Hippocampal formation (tissue), 2 donors: ENCODE data around the gene DIDO1.

Experiments used
- DNase-seq, 2 donors: peaks; one replicate each; lab custom pipeline; 2025; lab: John Stamatoyannopoulos, UW

The DIDO1 gene

DNA sequence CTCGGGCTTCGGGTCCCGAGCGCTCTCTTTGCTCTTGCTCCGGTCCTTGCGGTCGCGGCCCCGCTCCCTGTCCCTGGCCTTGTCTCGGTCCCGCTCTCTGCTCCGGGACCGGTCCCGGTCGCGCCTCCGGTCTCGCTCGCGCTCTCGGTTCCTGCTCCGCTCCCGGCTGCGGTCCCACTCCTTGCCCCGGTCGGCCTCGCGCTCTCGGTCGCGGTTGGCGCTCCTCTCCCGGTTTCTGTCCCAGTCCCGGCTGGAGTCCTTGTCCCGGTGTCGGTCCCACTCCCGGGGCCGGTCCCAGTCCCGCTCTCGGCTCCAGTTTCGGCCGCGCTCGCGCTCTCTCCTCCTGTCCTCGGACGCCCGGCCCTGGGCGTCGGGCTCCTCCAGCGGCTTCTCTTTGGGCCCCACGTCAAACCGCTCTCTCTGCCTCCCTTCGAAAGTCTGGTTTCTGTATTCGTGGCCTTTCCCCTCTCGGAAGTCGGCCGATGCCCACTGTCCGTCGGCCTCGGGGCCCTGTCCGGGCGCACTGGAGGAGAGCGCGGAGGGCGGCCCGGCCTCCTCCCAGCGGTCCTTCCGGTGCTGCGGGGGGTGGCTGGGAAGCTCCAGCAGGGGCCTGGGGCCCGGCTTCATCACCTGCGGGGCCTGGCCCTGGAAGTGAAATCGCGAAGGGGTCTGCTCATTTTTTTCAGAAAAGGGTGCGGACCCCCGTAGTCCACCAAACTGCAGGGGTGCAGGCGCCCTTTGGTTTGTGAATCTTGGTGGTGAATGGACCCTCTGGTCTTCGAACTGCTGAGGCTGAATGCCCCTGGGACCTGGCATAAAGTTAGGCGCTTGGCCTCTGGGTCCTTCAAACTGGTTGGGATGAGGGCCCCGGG lies 46.8 kb downstream of the DIDO1 start:
- no peak for DNase-seq

DNA sequence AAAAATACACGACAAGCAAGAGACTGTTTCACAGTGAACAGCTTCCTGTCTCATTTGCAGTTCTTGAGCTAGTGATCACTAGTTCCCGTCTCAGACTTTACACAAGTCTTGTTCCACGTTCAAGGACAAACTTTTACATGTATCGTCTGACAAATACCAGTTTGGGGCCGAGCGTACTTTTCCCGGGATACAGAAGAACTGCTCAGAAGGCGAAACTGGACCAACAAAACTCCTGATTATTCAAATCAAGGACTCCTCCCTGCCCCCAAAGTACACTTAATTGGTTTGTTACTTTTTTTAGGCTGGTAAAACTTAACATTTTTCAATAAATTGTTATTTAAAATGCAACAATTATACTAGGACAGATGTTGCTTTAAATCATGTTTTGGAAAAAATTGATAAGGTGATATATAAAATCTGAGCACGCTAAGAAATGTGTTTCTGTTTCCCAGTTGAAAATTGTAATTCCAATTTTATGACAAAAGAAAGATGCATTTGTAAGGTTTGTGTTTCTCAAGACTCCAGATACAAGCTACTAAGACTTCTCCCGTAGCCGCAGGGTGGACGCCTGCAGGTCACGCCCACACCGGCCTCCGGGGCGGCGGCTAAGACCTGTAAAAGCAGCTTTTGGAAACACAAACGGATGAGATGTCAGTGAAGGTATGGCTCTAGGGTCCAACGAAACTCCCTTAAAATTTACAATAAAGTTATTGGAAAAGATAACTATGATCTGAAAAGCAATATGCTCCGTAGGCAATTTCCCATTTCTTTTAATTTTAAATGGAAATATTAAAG lies 47.9 kb downstream of the DIDO1 start:
- no peak for DNase-seq

DNA sequence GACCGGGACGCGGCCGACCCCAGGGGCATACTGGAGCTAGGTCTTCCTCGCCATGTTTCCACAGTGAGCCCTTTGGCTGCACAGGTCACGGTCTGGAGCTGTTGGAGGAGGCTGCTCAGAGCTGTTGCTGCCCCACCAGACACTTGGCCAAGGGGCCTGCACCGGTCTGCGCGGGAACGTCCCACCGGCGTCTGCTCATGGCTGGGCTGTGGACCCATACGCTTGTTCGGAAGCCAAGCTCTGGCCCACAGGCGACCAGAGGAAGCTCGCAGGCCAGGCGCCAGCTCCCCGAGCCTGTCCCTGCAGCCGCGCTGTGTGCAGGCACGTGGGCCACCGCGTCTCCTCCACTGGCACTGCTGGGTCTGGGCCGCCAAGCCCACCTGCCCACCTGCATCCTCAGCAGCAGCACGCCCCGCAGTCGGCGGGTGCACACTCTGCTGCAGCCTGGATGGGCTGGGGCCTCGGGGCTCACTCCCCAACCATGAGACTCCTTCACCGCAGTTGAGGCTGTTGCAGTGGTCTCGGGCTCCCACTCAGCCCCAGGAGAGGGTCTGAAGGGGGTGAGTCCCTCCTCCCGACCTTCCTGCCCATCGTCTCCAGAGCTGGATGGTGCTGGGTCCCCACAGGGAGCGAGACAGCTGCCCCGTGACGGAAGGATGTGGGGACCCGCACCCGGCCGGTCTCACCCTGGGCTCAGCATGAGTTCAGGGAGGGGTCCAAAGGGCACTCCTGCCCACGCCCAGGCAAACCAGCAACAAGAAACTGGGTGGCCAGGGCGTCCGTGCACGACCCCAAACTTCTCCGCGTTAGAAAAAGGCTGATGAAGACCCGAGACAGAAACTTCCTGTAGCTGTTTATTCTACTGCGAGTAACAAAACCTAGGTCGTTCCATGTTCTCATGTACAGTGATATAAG lies 49.1 kb downstream of the DIDO1 start:
- no peak for DNase-seq

DNA sequence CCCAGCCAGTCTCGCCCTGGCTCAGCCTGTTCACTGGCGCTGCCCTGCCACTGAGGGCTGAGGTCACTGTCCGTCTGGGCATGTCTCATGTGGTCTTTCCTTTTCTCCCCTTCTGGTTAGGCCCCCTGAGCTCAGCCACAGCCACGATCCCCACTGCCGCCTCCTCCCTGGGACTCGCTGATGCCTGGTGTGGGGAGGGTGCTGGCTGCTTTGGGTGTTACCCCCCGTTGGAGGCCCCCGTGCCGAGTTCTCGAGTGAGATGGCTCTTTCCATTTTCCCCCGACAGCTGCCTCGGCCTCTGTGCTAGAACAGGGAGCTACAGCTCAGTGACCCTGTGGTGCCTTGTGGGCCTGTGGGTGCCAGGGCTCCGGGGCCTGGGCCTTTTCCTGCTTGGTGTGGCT lies 49.8 kb downstream of the DIDO1 start:
- no peak for DNase-seq

DNA sequence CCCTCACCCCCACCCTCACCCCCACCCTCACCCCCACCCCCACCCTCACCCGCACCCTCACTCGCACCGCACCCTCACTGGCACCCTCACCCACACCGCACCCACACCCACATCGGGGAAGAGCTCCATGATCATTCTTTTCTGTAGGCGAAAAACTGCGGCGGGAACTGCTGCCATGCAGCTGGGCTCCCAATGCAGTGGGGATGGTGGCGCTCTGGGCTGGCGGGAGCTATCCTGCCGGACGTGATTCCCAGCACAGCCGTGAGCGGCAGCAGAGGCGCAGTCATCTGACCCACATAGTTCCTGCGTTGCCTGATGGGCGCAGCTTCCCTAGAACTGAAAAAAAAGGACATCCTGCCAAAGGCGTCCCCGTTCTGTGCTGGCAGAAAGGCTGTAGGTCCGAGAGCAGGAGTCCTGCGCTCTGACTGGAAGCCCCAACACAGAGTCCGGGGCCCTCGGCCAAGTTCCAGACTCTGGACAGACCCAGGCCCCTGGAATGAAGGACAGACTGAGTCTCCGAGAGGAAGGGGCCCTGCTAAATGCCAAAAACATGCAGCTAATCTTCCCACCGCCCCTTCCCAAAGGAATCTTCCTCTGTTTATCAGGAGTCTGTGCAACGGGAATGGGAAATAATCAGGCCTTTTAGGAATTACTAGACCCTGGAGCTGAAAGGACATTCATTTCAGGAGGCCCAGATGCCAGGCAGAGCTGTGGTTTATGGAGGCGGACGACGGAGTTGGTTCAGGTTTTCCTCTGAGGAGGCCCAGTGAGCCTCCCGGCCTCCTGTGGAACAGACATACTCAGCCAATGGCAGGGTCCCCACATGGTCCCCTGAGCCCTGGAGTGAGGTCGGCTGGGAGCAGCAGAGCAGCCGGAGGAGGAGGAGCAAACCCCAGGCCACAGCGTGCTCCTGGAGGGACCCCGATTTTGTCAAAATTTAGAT lies 50.6 kb downstream of the DIDO1 start:
- peak; percentile 47 to 63 for DNase-seq

DNA sequence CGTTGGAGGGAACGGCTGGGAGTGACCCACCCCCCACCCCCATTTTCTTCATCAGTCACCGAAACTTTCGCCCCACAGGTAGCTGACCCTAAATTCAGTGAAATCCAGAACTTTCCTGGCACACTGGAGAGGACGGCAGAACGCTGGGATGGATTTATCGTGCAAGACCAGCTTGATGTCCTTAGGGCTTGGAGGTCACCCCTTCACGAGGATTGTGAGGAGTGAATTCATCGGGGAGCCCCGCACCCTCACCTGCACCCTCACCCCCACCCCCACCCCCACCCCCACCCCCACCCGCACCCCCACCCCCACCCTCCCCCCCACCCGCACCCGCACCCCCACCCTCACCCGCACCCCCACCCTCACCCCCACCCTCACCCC lies 51.4 kb downstream of the DIDO1 start:
- no peak for DNase-seq

DNA sequence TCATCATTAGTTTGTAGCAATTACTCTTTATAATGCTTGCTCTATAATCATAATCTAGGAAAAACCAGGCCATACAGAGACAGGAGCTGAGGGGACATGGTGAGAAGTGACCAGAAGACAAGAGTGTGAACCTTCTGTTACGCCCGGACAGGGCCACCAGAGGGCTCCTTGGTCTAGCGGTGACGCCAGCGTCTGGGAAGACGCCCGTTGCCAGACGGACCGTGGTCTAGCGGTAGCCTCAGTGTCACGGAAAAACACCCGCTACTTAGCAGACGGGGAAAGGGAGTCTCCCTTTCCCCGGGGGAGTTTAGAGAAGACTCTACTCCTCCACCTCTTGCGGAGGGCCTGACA lies 52.6 kb downstream of the DIDO1 start:
- DNase-seq: peak in 1 of 2 donors; percentile 54

DNA sequence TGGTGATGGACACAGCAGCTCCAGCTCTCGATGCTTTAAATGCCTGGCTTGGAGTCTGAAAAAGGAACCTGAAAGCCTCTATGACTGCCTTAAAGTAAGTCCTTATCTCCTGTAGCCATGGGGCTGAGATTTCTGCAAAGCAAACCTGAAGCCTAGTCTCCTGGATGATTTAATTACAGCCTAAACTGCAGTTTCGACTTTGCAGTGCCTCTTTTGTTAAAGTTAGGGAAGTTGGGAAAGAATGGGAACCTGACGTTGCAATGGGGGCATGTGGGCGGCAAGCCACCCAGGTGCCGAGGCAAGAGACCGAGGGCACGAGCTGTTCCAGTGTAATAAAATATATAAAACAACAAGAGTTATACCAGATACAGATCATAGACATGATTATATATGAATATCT lies 53.0 kb downstream of the DIDO1 start:
- DNase-seq: no peak

DNA sequence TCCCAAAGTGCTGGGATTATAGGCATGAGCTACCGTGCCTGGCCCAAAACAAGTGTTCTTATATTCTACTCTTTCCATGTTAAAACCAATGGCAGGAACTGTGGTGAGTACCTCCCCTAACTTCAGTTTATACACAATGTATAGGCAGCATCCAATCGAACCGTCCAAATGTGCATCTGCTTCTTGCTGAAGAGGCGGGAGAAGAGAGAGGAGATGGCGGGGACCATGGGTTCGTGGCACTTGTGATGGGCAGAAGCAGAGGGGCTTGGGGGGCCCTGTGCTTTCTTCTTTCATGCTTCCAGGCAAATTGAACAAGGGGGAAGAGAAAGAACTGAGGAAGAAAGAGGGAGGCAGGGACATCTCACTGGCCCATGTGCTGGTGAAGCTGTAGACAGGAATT lies 53.4 kb downstream of the DIDO1 start:
- DNase-seq: no peak

DNA sequence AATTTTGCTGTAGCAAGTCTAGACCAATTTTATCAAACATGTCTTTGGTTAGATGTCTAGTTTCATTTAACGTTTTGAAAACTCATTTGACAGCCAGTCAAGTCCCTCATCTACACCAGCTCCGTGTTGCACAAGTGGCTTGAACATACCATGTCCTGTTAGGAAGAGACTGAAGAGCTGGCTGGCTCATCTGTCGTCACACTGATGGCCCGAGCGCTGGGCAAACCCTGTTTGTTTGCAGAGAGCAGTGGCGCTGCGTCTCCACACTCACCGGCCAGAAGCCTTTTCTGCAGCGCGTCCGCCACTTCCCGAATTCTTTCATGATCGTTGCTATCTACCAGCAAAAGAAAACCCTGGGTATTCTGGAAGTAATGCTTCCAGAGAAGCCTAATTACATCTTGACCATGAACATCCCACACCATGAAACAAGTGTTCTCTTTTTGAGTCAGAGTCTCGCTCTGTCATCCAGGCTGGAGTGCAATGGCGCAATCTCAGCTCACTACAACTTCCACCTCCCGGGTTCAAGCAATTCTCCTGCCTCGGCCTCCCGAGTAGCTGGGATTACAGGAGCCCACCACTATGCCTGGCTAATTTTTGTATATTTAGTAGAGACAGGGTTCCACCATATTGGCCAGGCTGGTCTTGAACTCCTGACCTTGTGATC lies 54.0 kb downstream of the DIDO1 start:
- no peak for DNase-seq

DNA sequence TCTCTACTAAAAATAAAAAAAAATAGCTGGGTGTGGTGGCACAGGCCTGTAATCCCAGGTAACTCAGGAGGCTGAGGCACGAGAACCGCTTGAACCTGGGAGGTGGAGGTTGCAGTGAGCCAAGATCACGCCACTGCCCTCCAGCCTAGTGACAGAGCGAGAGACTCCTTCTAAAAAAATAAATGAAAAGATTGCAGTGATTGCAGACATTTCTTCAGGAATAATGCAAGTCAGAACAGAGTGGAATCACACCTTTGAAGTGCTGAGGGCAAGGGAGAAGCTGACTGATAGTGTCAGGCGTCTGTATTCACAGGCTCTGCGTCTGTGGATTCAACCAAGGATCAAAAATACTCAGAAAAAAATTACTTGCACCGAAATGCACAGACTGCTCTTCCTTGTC lies 62.1 kb downstream of the DIDO1 start:
- DNase-seq: no peak

DNA sequence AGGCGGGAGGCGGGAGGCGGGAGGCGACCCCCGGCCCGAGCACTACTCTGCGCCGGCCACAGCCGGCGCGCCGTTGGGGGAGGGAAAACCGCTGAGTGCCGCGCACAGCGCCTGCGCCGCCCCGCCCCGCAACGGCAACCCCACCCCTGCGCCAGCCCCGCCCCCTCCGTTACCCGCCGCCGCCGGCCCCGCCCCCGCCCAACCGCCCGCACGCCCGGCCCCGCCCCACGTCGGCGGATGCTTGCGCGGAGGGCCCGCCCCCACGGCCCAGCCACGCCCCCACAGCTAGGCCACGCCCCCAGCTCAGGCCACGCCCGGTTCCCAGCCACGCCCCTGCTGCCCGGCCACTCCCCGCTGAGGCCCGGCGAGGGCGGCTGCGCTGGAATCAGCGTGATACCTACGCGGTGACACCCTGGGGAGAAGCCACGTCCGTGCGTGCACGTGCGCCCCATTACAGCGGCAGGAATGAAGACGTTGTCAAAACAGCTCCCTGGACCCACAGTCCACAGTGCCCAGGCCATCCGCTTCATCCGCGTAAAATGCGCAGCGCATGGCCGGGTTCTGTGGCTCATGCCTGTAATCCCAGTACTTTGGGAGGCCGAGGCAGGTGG lies 64.5 kb downstream of the DIDO1 start, which contains the start of gene TCFL5:
TCFL5 (minus strand) TSS at position 97 of the 611 bp plus-strand sequence. CDS start 152 bp downstream, outside the sequence.
- DNase-seq: peak; percentile 68 to 93

DNA sequence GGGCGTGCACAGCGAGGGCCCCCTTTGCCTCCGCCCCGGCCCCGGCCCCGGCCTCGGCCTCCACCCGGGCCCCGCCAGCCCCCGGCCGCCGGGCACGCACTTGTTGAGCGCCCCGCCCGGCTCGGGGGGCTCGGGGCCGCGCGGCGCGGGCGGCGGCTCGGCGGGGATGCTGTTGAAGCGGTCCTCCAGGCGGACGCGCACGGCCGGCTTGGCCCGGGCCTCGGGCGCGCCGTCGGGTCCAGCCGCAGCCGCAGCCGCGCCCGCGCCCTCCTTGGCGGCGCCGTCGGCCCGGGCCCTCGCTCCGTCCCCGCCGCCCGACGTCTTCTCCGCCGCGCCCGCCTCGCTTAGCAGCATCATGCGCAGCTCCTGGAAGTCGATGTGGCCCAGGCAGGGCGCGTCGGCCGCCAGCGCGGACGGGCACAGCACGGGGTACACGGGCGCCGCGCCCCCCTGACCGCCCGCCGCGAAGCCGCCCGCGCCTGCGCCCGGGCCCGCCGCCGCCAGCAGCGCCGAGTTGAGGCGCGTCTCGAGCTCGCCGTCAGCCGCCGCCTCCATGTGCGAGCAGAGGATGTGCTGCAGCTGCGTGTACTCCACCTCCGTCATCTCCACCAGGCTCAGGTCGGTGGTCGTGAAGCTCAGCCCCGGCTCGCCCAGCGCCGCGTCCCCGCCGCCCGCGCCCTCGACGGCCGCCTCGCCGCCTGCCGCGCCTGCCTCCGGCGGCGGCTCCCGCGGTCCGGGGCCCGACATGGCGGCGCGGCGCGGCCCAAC lies 65.2 kb downstream of the DIDO1 start:
- no peak for DNase-seq

DNA sequence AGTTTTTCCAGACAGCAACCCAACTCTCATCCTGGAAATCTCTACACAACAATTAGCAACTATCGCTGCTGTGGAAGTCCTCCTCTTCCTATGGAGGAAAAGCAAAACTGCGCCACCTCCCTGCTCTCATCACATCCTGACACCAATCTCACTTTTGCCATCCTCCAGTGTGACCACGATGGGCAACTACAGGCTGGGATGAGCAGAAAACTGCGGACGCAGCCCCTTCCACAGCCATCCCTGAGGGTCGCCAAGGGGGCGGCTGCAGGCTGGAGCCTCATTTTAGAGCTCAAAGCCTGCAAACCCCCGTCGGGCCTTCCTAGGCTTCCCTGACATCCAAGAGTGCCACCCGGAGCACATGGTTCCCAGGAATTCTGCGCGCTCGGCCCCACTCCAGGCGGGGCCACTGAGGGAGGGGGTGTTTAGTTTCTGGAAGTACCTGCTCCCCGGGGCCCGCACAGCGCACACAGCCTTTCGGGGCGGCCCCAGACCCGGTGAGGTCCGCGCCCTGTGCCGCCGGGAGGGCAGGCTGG lies 65.8 kb downstream of the DIDO1 start:
- DNase-seq: peak; percentile 34 to 61

DNA sequence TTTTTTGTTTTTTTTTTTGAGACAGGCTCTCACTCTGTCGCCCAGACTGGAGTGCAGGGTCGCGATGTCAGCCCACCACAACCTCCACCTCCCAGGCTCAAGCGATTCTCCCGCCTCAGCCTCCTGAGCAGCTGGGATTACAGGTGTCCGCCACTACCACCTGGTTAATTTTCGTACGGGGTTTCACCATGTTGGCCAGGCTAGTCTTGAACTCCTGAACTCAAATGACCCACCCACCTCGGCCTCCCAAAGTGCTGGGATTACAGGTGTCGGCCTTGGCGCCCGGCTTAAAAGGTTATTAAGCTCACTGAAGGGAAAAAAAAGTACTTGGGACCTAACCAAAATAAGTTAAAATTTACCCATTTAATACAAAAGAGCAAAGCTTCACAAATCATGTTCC lies 66.6 kb downstream of the DIDO1 start:
- no peak for DNase-seq

DNA sequence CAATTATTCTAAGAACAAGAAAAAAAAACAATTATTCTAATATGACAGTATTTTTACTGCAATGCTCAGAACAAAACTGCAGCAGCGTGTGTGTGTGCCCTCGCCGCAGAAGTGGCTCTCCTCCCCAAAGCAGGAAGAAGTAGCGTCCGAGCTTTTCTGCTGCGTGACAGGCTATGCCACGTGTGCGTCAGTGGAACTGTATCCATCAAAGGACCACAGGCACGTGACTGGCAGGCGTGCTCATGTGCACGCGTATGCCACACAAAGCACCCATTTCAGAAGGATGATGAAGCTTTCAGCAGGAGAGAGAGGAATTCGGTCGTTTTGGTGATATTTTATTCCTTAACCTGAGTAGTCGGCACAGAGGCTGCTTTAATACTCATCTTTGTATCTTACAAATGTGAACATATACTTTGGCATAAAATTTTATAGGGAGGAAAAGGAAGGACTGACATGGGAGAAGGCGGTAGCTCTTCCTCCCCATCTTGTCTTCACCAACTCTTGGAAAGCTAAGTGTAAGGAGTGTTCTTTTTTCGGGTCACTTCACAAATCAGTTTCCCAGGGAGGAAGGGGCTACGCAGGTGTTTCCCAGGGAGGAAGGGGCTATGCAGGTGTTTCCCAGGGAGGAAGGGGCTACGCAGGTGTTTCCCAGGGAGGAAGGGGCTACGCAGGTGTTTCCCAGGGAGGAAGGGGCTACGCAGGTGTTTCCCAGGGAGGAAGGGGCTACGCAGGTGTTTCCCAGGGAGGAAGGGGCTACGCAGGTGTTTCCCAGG lies 68.1 kb downstream of the DIDO1 start:
- peak in 1 of 2 donors; percentile 37 for DNase-seq

DNA sequence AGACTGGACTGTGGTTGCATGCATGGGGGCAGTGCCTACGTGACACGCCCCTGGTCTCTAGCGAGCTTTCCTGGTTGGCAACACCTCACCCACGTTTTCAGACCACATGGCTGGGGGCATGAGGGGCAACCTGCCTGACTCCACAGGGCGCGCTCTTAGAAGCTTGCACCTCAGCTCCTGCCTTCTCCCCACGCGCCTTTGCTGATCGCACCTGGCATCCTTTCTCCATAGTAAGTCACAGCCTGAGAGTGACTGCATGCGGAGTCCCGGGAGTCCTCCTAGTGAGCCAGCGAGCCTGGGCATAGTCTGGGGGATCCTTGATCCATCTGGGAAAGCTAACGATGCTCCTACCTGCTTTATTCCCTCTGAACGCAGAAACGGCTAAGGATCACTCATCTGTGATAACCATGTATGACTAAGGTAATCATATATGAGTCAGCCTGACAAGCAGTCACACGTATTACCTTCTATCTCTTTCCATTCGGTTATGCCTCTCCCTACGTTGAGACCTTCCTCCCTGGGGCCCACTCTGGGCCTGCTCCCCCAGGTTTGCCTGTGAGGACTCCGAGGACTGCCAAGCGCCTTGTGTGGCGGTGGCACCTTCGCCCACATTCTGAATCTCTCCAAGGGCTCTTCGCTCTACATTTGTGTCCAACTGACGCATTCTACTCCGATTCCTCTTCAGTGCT lies 69.2 kb downstream of the DIDO1 start:
- DNase-seq: no peak

DNA sequence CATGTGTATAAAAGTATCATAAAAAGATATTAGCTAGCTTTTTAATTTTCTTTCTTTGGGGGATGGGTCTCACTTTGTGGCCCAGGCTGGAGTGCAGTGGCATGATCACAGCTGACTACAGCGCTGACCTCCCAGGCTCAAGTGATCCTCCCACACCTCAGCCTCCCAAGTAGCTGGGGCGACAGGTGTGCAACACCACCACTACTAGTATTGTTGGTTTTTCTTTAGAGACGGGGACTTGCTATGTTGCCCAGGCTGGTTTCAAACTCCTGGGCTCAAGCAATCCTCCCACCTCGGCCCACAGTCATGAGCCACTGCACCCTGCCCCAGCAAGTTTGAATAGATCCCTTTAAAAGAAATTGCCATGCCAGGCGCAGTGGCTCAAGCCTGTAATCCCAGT lies 71.2 kb downstream of the DIDO1 start:
- DNase-seq: no peak
